Measurements from ENCODE around the gene SLC5A10. TPM values are rescaled to one million over a fixed set of nuclear protein-coding genes. Genes with fewer than 3 reads are reported as not detected.

SLC5A10 gene
- total RNA-seq, 1 donor from 2014 or later: 0.14 TPM

GRCh38 chr17:18974407-18975149 lies 22.6 kb downstream of the SLC5A10 start:
- Histone ChIP-seq H4K20me1 (ENCODE audit: insufficient read depth, low read length) (peaks cover 33% of the 10 kb centered on the region), H3K27ac (ENCODE audit: low read depth, low read length) (no peak overlapping the region), H3K79me2 (ENCODE audit: insufficient read depth, low read length) (peaks cover 10% of the 10 kb centered on the region), H2AFZ (ENCODE audit: low read depth, low read length) (no peak overlapping the region), H3K4me3 (ENCODE audit: insufficient read depth, low read depth, low read length) (no peak overlapping the region), H3K4me1 (ENCODE audit: insufficient read depth, low read length) (no peaks in the 10 kb centered on the region), H3K9me3 (ENCODE audit: insufficient read depth, low read depth, low read length) (no peaks in the 10 kb centered on the region), H3K36me3 (ENCODE audit: insufficient read depth, low read length) (peaks cover 7% of the 10 kb centered on the region), H3K9ac (ENCODE audit: low read length) (no peak overlapping the region), H3K4me2 (ENCODE audit: low read length) (no peak overlapping the region), H3K27me3 (ENCODE audit: insufficient read depth, low read length) (no peaks in the 10 kb centered on the region)
- no peak for FAIRE-seq
- DNase-seq (ENCODE audit: low read depth): peak; percentile 22
- TF ChIP-seq CTCF (IDR thresholded peaks at IDR 0.05; ENCODE audit: insufficient read depth, low read depth, low read length): no peak
- no peak for TF ChIP-seq EZH2 (IDR thresholded peaks at IDR 0.05; ENCODE audit: insufficient read depth, low read length)
- Mint-ChIP-seq H3K9me3 (ENCODE audit: unreplicated experiment) (no peaks in the 10 kb centered on the region), H3K4me3 (ENCODE audit: unreplicated experiment) (no peak overlapping the region), H3K27me3 (ENCODE audit: low read depth, unreplicated experiment) (no peaks in the 10 kb centered on the region), H3K27ac (ENCODE audit: unreplicated experiment) (no peak overlapping the region), H3K4me1 (ENCODE audit: low read depth, unreplicated experiment) (no peaks in the 10 kb centered on the region), H3K36me3 (ENCODE audit: low read depth, unreplicated experiment) (peaks cover 13% of the 10 kb centered on the region)

DNA sequence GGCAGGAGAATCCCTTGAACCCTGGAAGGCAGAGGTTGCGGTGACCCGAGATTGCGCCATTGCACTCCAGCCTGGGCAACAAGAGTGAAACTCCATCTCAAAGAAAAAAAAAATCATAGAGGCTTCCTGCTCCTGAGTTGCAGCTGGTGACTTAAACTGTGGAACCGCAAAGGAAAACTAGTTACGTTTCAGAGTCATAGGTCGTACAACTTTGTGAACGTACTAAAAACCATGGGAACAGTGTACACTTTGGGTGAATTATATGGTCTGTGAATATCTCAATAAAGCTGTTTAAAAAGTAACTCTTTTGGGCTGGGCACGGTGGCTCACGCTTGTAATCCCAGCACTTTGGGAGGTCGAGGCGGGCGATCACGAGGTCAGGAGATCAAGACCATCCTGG lies 23.6 kb downstream of the SLC5A10 start:
- Histone ChIP-seq H3K9me3 (ENCODE audit: insufficient read depth, low read depth, low read length) (no peaks in the 10 kb centered on the region), H3K36me3 (ENCODE audit: insufficient read depth, low read length) (peaks cover 6% of the 10 kb centered on the region), H3K79me2 (ENCODE audit: insufficient read depth, low read length) (peaks cover 10% of the 10 kb centered on the region), H3K27ac (ENCODE audit: low read depth, low read length) (no peak overlapping the region), H4K20me1 (ENCODE audit: insufficient read depth, low read length) (peaks cover 41% of the 10 kb centered on the region), H2AFZ (ENCODE audit: low read depth, low read length) (no peak overlapping the region), H3K4me2 (ENCODE audit: low read length) (no peak overlapping the region), H3K9ac (ENCODE audit: low read length) (no peak overlapping the region), H3K4me1 (ENCODE audit: insufficient read depth, low read length) (peaks cover 4% of the 10 kb centered on the region), H3K4me3 (ENCODE audit: insufficient read depth, low read depth, low read length) (no peak overlapping the region), H3K27me3 (ENCODE audit: insufficient read depth, low read length) (no peaks in the 10 kb centered on the region)
- H3K36me3 Mint-ChIP-seq (ENCODE audit: low read depth, unreplicated experiment): peaks cover 13% of the 10 kb centered on the region
- DNase-seq (ENCODE audit: low read depth) (no peak), FAIRE-seq (no peak)
- no peak overlapping the region for H3K27ac Mint-ChIP-seq (ENCODE audit: unreplicated experiment)
- H3K4me1 Mint-ChIP-seq (ENCODE audit: low read depth, unreplicated experiment): peaks cover 6% of the 10 kb centered on the region
- no peaks in the 10 kb centered on the region for H3K9me3 Mint-ChIP-seq (ENCODE audit: unreplicated experiment)
- no peak for TF ChIP-seq CTCF (IDR thresholded peaks at IDR 0.05; ENCODE audit: insufficient read depth, low read depth, low read length)
- TF ChIP-seq EZH2 (IDR thresholded peaks at IDR 0.05; ENCODE audit: insufficient read depth, low read length): no peak
- H3K4me3 Mint-ChIP-seq (ENCODE audit: unreplicated experiment): no peak overlapping the region
- H3K27me3 Mint-ChIP-seq (ENCODE audit: low read depth, unreplicated experiment): no peaks in the 10 kb centered on the region

GRCh38 chr17:18976201-18976600 lies 24.2 kb downstream of the SLC5A10 start:
- no peak for FAIRE-seq
- H3K4me3 Mint-ChIP-seq (ENCODE audit: unreplicated experiment): no peak overlapping the region

More at GRCh38 chr17:18976201-18976600, 24.2 kb downstream of the SLC5A10 start:
- H3K79me2 ChIP-seq (ENCODE audit: insufficient read depth, low read length): peaks cover 10% of the 10 kb centered on the region
- H3K36me3 Mint-ChIP-seq (ENCODE audit: low read depth, unreplicated experiment): peaks cover 13% of the 10 kb centered on the region
- H3K4me1 Mint-ChIP-seq (ENCODE audit: low read depth, unreplicated experiment): peaks cover 12% of the 10 kb centered on the region
- peaks cover 4% of the 10 kb centered on the region for H3K36me3 ChIP-seq (ENCODE audit: insufficient read depth, low read length)
- H3K27me3 Mint-ChIP-seq (ENCODE audit: low read depth, unreplicated experiment): no peaks in the 10 kb centered on the region
- peaks cover 10% of the 10 kb centered on the region for H3K4me1 ChIP-seq (ENCODE audit: insufficient read depth, low read length)
- no peaks in the 10 kb centered on the region for H3K9me3 Mint-ChIP-seq (ENCODE audit: unreplicated experiment)
- H3K27ac ChIP-seq (ENCODE audit: low read depth, low read length): no peak overlapping the region
- H2AFZ ChIP-seq (ENCODE audit: low read depth, low read length): no peak overlapping the region
- H3K27ac Mint-ChIP-seq (ENCODE audit: unreplicated experiment): no peak overlapping the region
- DNase-seq (ENCODE audit: low read depth): no peak
- H3K27me3 ChIP-seq (ENCODE audit: insufficient read depth, low read length): no peaks in the 10 kb centered on the region
- no peaks in the 10 kb centered on the region for H3K9me3 ChIP-seq (ENCODE audit: insufficient read depth, low read depth, low read length)
- no peak overlapping the region for H3K4me3 ChIP-seq (ENCODE audit: insufficient read depth, low read depth, low read length)
- H4K20me1 ChIP-seq (ENCODE audit: insufficient read depth, low read length): peaks cover 42% of the 10 kb centered on the region
- no peak overlapping the region for H3K9ac ChIP-seq (ENCODE audit: low read length)
- TF ChIP-seq EZH2 (IDR thresholded peaks at IDR 0.05; ENCODE audit: insufficient read depth, low read length) (no peak), CTCF (IDR thresholded peaks at IDR 0.05; ENCODE audit: insufficient read depth, low read depth, low read length) (no peak)
- no peak overlapping the region for H3K4me2 ChIP-seq (ENCODE audit: low read length)
